Stimulated activated CD8-positive, alpha-beta memory T cell treated with anti-CD3 and anti-CD28 coated beads, Interleukin-7, amount 100 ng/mL, for 4 hours (primary cell): Measurements from ENCODE around the gene FAM118A.
"Not testable (repeated sequence)": the region's sequence is repeated elsewhere in the genome, so short reads cannot be mapped to it uniquely, and the experiment has no call there.

ENCODE experiments used
- DNase-seq, 2 donors: peaks; one replicate each; pipeline ENCODE4 v3.0.0-alpha.2; 2020; ENCODE audit warnings: low read depth in 2 of 2

The FAM118A gene

DNA sequence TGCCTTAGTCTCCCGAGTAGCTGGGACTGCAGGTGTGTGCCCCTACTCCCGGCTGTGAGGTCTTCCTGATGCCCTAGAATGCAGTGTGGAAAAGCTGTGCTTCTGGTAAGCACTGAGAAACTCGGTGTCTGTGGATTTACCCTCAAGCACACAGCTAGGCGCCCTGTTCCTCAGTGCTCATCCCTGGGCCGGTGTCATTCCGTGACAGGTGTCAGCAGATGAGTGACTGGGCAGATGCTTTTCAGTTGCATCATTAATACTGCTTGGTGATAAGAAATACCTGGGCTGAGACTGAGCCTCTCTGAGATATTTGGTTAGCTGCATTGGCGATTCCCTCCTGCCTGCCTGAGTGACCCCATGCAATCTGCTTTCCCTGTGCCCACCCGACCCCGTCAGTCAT lies 21.8 kb downstream of the FAM118A start:
- DNase-seq: no peak

GRCh38 chr22:45332001-45332400 lies 22.3 kb downstream of the FAM118A start:
- DNase-seq: no peak

DNA sequence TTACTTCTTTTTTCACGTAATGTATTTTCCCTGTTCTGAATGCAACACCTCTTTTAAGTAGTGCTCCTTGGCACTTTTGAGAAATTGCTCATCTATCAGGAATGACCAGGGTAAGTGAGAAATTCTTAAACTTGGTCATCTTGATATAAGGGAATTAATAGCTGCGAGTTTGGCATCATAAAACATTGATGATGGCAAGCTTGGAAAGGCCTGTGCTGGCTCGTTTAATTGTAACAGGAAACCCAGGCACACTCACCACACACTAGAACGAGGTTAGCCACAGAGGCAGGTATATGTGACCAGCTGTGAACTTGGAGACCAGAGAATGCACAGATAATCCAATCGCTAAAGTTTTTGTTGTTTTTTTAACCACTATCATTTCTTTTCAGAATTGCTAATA lies 24.3 kb downstream of the FAM118A start:
- no peak for DNase-seq

GRCh38 chr22:45334528-45334927 lies 24.8 kb downstream of the FAM118A start:
- DNase-seq: no peak

GRCh38 chr22:45335021-45335818 lies 25.5 kb downstream of the FAM118A start:
- DNase-seq: no peak

- no peak for DNase-seq
Measured at GRCh38 chr22:45335854-45336522, 26.3 kb downstream of the FAM118A start.

DNA sequence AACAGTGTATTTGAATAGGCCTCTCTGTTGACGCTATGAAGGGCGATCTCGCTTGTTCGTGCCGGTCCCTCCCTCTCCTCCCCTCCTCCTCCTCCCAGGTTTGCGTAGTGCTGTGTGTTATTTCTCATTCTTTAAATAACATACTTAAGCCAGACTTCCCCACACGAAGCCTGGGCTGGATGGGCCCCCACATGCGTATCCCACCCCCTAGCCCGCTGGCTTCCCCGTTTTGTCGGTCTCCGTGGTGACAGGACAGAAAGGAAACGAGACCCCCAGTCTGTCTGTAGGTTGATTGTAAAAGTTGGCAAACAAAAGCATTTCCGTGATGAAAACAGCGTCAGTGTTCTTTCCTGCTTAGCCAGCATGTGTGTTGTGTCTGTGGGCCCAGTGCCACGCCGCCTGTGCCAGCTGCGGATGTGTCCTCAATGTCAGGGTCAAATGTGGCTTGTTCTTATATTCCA lies 27.3 kb downstream of the FAM118A start:
- no peak for DNase-seq

DNA sequence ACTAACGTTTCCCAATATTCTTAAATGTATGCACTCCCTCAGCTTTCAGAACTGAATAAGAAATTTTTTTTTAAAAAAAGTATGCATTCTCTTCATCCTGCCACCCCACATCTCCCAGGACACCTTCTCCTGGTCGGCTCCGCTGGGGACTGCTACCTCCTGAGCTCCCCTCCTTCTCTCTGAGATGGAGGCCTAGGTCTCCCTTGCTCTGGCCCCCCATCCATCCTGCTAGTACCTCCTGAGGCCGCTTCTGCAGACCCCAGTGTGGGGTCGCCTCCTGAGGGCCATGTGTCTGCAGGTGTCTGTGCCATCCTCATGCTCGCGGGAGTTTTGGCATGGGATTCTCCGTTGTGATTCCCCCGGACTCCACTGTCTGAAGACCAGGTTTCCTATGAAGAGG lies 27.8 kb downstream of the FAM118A start:
- DNase-seq: no peak

- DNase-seq: no peak
Measured at GRCh38 chr22:45338795-45339194, 29.1 kb downstream of the FAM118A start.

- no peak for DNase-seq
Measured at GRCh38 chr22:45340323-45340722, 30.6 kb downstream of the FAM118A start.

DNA sequence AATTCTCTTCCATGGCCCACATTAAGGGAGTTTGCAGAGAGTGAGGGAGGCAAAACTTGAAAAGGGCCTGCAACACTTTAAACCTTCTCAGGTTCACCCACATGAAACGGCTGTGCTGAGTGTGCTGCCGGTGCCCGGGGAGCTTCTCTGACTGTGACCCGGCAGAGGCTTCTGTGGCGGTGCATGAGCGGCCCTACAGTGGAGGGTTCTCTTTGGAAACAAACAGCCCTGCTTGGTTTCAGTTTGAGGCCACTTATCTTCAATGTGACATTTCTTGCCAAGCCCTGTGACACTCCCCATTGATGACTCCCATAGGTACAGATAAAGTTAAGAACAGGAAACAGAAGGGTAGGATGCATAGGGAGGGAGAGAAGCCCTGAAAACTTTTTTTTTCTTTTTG lies 31.8 kb downstream of the FAM118A start:
- no peak for DNase-seq

- no peak for DNase-seq
Measured at GRCh38 chr22:45343143-45343542, 33.4 kb downstream of the FAM118A start.

DNA sequence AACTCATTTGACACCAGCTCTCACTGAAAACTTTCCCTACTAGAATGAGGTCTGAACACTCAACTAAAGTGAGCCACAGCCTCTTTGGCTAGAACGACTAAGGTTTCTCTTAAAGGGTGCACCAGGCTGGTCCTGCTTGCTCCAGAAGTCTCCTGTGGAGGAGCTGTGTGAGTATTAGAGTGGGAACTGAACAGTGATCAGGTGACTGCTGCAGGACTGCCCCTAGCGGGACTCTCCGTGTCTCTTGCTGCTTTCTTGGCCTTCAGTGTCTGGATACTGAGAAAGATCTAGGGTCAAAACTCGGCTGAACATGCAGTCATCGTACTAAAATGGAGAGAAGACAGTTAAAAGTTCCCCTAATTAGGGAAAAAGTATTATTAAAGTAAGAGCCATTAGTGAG lies 34.6 kb downstream of the FAM118A start:
- DNase-seq: no peak

DNA sequence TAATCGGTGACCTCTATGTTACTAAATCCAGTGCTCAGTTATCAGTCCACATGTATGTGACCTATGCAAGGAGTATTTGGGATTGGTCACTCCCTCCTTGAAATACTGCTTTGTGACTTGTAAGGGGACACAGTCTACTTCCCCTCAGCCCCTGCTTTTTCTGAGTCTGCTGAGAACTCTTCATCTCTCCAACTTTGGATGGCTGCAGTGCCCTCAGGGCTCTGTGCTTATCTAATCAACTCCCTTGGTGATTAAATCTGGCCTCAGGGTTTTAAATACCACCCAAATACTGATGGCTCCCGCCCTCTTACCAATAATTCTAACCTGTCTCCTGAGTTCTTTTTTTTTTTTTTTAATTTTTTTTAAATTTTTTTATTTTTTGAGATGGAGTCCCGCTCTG lies 40.2 kb downstream of the FAM118A start:
- DNase-seq: no peak

- DNase-seq: no peak
Measured at GRCh38 chr22:45351956-45352355, 42.2 kb downstream of the FAM118A start.

DNA sequence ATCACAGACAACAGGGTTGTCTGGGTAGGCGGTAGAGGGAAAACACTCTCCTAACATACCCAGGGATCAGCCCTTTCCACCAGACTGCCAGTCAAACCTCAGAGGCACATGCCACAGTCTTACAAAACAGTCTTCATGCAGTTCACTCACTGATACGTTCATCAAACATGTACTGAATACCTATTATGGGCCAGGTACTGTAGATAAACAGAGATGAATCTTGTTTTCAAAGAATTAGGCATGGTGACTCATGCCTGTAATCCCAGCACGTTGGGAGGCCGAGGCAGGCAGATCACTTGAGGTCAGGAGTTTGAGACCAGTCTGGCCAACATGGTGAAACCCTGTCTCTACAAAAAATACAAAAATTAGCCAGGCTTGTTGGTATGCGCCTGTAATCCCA lies 43.0 kb downstream of the FAM118A start:
- DNase-seq: not testable (repeated sequence)

GRCh38 chr22:45353786-45354185 lies 44.1 kb downstream of the FAM118A start:
- DNase-seq: no peak

GRCh38 chr22:45357490-45357889 lies 47.8 kb downstream of the FAM118A start:
- no peak for DNase-seq

DNA sequence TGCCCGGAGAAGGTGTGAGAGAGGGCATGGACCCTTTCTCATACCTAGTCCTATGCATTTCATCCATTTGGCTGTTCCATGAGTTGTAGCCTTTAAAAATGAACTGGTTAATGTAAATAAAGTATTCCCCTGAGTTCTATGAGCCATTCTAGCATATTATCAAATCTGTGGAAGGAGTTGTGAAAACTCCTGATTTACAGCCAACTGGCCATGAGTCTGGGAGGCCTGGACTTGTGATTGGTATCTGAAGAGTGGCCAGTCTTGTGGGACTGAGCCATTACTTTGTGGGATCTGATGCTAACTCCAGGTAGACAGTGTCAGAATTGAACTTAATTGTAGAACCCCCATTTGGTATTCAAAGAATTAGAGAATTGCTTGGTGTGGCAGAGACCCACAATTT lies 48.4 kb downstream of the FAM118A start:
- DNase-seq: no peak

GRCh38 chr22:45359627-45360026 lies 49.9 kb downstream of the FAM118A start:
- DNase-seq: no peak

- DNase-seq: no peak
Measured at GRCh38 chr22:45366713-45367112, 57.0 kb downstream of the FAM118A start.

GRCh38 chr22:45373592-45373991 lies 63.9 kb downstream of the FAM118A start:
- DNase-seq: not testable (repeated sequence)

GRCh38 chr22:45376009-45376408 lies 66.3 kb downstream of the FAM118A start:
- DNase-seq: no peak
